Activated T-cell treated with anti-CD3 and anti-CD28 coated beads, Interleukin-2, amount 50 U/mL, for 1 hour (primary cell): ENCODE results near the gene ABCA3.

ENCODE experiments used
- DNase-seq: peaks from one replicate; pipeline ENCODE4 v3.0.0-alpha.2; 2020

ABCA3 gene

GRCh38 chr16:2233046-2233775 is 107.3 kb downstream of the ABCA3 start:
- DNase-seq = no peak

DNA sequence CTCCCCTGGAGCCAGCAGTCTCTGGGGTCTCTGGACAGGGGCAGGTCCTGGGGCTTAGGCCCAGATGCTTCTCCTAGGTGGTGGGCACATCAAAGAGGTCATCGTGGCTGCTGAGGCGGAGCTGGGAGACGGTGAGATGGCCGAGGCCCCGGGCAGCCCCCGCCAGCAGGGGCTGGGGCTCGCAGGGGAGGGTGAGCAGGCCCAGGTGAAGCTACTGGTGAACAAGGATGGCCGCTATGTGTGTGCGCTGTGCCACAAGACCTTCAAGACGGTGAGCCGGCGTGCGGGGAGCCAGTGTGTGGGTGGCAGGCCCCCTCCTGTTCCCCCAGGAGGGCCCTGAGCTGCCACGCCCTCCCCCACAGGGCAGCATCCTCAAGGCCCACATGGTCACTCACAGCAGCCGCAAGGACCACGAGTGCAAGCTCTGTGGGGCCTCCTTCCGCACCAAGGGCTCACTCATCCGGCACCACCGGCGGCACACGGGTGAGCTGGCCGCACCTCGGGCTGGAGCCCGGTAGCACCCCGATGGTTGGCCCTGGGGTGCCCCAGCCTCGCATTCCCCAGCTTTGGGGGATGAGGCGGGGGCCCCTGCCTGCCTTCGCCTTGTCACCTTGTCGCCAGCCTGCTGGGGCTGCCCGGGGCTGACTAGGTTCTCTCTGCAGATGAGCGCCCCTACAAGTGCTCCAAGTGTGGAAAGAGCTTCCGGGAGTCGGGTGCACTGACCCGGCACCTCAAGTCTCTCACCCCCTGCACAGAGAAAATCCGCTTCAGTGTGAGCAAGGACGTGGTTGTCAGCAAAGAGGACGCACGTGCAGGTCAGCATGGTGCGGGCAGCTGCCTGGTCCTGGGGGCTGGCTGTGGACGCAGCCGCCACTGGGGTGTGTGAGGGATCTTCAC is 108.2 kb downstream of the ABCA3 start:
- DNase-seq = no peak

DNA sequence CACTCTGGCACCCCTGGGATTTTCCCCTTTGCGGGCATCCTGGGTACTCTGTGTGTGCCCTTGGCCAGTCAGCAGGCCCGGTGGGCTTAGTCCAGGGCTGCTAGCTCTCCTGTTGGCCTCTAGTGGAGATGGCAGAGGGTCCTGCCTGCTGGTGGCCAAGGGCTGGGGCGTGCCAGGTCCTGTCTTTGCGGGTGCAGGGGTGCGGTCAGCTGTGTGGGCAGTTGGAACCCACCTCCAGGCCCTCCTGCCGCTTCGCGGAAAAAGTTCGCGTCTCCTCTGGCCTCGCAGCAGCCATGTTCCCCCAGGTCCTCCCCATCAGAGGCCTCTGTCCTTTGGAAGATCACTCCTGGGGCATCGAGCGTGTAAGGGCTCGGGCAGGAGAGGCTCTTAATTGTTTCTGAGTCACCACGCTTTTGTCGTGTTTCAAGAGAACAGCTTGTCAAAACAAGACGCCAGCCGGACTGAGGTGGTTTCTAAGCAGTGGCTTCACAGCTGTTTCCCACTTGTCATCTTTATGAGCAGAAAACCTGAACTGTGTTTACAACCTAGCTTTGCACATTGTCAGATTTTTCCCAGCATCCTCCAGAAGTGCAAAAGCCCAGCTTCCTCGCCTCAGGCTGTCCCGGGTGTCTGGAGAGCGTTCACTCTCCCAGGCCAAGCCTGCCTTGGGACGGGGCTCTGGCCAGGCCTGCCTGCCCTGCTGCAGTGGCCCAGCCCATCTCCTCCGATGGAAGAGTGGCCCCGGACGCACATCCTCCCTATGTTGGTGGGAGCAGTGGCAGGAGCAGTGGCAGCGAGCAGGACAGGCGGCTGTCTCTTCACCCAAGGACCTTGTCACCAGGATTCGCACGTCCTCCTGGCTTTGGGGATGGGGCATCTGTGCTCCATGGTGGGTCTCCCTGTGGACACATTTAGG is 109.3 kb downstream of the ABCA3 start:
- no peak for DNase-seq

GRCh38 chr16:2230376-2230775 is 110.2 kb downstream of the ABCA3 start:
- DNase-seq = no peak

- DNase-seq = no peak
These were observed 110.8 kb downstream of the ABCA3 start for GRCh38 chr16:2229632-2230250.

DNA sequence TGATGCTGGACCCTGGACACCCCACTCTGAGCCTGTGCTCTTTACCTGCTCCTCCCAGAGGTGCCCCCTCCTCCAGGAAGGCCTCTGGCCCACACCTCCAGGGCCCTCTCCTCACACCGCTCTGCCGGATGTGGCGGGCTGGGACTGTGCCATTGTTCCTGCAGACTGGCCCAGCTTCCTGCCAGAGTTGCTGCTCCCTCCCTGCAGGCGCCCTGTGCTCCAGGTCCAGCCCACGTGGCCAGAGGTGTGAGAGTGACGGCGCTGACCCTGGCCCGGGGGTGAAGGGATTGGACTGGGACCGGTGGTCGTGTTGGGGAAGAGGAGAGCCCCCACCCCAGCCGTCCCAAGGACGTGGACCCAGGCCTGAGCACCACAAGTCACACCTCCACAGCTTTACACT is 111.4 kb downstream of the ABCA3 start:
- no peak for DNase-seq

DNA sequence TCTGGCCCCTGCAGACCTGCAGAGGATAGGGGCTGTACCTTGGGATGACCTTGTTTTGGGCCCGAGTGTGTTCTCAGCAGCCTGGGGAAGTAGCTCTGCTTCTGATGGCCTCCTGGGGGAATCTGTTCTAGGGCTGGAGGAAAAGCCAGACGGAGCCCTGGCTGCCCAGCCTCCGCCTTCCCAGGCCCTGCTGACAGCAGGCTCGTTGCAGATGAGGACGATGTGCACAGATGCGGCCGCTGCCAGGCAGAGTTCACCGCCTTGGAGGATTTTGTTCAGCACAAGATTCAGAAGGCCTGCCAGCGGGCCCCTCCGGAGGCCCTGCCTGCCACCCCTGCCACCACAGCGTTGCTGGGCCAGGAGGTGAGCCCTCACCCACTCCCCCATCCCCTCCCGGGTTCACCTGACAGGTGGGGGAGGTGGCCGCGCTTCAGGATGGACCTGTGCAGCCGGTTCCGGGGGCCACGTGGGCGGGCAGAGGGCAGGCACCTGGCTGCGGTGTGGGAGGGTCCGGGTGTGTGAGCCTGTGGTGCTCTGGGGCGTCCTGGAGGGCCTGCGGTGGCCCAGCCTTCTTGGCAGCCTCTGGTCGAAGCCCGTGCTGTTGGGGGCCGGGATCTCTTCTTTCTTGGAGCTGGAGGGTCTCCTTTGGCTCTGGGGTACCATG is 112.2 kb downstream of the ABCA3 start:
- no peak for DNase-seq

- no peak for DNase-seq
These were observed 113.6 kb downstream of the ABCA3 start for GRCh38 chr16:2226918-2227317.

DNA sequence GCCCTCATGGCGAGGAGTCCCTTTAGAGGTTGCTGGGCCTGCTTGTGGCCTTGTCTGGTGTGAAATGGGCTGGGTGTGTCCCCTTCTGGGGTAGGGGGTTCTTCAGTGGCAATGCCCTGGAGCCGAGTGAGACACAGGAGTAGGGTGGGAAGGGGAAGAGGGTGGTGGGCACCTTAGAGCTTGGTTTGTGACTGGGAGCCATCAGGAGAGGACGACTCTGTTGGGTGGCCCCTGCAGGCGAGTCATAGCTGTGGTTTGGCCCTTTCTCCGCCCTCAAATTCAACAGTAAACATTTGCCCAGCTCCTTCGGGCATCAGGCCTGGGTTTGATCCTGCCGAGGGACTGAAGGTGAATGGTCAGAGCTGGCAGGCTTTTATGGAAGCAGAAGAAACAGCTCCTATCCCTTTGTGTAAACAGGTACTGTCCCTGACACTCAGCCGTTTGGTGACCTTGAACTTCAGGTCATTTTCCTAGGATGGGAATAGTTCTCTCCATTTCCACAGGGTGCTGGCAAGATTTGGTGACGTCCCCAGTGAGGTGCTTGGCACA is 114.2 kb downstream of the ABCA3 start:
- DNase-seq = no peak
